ENCODE data around the gene UBE2O. TPM values are rescaled to one million over a fixed set of nuclear protein-coding genes. Genes with fewer than 3 reads are reported as not detected.

UBE2O gene
- total and polyA plus RNA-seq, 4 donors = 3.3 to 71.5 (median 9.2) TPM

DNA sequence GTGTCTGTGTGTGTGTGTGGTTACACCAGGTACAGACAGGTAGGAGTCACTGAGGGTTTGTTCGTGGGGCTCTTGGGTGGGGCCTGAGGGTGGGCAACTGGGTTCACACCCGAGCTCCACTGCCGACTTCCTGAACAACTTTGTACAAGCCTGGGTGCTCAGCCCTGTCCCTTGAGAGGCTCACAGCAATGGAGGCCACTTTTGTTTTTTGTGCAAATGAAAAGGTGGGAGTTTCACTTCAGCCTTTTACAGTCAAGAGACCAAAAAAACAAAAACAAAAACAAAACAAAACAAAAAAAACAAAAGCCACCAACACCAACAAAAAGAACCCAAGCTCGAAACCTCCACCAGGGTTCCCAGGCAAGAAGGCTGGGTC lies 45.9 kb upstream of the UBE2O start:
- no peak for DNase-seq (ENCODE audit: low spot score)
- Histone ChIP-seq H3K27me3 (ENCODE audit: control insufficient read depth in 4 of 4, insufficient read depth in 4 of 4, low read length in 3 of 4) (no peaks in the 10 kb centered on the region), H3K9me3 (ENCODE audit: control insufficient read depth in 4 of 4, low read length in 3 of 4) (no peaks in the 10 kb centered on the region), H3K36me3 (ENCODE audit: control insufficient read depth in 4 of 4, insufficient read depth in 3 of 4, low read depth in 1 of 4, low read length in 3 of 4) (no peaks in the 10 kb centered on the region), H3K4me1 (ENCODE audit: control insufficient read depth in 4 of 4, insufficient read depth in 4 of 4, low read length in 3 of 4) (peaks cover 10 to 44% (median 24%) of the 10 kb centered on the region in 4 donors), H3K27ac (ENCODE audit: low read depth in 1 of 2, low read length in 2 of 2) (peak overlapping the region; percentile 23 to 77), H3K9ac (ENCODE audit: low read depth in 1 of 2, low read length in 2 of 2) (no peak overlapping the region), H3K4me3 (ENCODE audit: low read depth in 1 of 3, low read length in 3 of 3) (no peak overlapping the region)
- 65% methylated on average over 4 of the region's 4 CpGs for WGBS
- no peak for TF ChIP-seq RAD21 (IDR thresholded peaks at IDR 0.05)
- TF ChIP-seq, protein P1, sequence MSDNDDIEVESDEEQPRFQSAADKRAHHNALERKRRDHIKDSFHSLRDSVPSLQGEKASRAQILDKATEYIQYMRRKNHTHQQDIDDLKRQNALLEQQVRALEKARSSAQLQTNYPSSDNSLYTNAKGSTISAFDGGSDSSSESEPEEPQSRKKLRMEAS (IDR thresholded peaks at IDR 0.05) = no peak
- TF ChIP-seq TAF1 (conservative IDR thresholded peaks at IDR 0.05) = no peak
- TF ChIP-seq FOXA2 (IDR thresholded peaks at IDR 0.05) = no peak
- TF ChIP-seq NR2F2 (IDR thresholded peaks at IDR 0.05) = no peak
- no peak for TF ChIP-seq HNF4G (IDR thresholded peaks at IDR 0.05)
- TF ChIP-seq FOXA1 (IDR thresholded peaks at IDR 0.05) = no peak

DNA sequence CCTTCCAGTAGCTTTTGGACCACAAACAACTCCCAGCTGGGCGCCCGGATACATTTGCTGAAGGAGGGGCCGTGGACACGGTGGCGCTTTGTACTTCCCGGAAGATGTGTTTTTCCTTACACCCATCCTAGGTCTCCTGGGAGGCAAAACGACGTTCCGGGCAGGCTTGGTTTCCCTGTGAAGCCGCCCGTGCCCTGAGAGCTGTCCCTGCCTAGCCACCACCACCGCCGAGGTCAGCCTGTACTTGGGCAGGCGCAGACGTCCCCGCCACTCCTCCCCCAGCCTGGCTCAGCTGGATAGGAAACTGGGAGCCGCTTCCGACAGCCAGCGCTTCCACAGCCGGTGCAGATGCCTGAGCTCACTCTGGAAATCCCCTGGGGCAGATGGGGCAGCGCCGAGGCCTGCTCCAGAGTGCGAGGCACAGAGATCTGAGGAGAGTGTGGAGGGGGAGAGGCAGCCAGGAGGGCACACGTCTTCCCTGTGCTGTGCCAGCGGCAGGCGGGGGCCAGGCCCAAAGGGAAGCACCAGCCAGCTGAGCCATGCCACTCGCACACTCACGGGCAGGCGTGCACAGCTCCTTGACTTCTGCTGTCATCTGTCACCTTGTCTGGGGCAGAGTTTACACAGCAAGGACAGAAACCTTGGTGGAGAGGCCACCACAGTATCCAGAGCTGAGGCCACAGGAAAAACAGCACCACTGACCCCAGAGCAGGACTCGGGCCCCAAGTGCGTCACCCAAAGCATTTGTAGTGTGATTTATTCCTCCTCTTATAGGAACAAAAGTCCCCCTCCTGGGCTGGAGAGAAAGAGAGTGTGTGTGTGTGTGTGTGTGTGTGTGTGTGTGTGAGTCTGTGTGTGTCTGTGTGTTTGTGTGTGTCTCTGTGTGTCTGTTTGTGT lies 45.3 kb upstream of the UBE2O start:
- H3K27ac ChIP-seq (ENCODE audit: low read depth in 1 of 2, low read length in 2 of 2) = peak overlapping the region; percentile 74 to 77
- peak in 1 of 2 donors; percentile 21 for TF ChIP-seq RAD21 (IDR thresholded peaks at IDR 0.05)
- peak; percentile 9 for TF ChIP-seq NR2F2 (IDR thresholded peaks at IDR 0.05)
- TF ChIP-seq JUND (IDR thresholded peaks at IDR 0.05) = no peak
- peak; percentile 81 for TF ChIP-seq SP1 (IDR thresholded peaks at IDR 0.05)
- peak; percentile 37 for TF ChIP-seq RXRA (IDR thresholded peaks at IDR 0.05)
- TF ChIP-seq YY1 (IDR thresholded peaks at IDR 0.05) = peak; percentile 39
- TF ChIP-seq, protein P2, sequence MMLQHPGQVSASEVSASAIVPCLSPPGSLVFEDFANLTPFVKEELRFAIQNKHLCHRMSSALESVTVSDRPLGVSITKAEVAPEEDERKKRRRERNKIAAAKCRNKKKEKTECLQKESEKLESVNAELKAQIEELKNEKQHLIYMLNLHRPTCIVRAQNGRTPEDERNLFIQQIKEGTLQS (IDR thresholded peaks at IDR 0.05) = no peak
- no peak for TF ChIP-seq FOXA2 (IDR thresholded peaks at IDR 0.05)
- TF ChIP-seq, protein P3, sequence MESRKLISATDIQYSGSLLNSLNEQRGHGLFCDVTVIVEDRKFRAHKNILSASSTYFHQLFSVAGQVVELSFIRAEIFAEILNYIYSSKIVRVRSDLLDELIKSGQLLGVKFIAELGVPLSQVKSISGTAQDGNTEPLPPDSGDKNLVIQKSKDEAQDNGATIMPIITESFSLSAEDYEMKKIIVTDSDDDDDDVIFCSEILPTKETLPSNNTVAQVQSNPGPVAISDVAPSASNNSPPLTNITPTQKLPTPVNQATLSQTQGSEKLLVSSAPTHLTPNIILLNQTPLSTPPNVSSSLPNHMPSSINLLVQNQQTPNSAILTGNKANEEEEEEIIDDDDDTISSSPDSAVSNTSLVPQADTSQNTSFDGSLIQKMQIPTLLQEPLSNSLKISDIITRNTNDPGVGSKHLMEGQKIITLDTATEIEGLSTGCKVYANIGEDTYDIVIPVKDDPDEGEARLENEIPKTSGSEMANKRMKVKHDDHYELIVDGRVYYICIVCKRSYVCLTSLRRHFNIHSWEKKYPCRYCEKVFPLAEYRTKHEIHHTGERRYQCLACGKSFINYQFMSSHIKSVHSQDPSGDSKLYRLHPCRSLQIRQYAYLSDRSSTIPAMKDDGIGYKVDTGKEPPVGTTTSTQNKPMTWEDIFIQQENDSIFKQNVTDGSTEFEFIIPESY (IDR thresholded peaks at IDR 0.05) = no peak
- TF ChIP-seq, protein P1 (IDR thresholded peaks at IDR 0.05) = no peak
- TF ChIP-seq TAF1 (conservative IDR thresholded peaks at IDR 0.05) = peak; percentile 42
- TF ChIP-seq EGR1 (IDR thresholded peaks at IDR 0.05; ENCODE audit: low read depth in 2 of 2) = no peak
- TF ChIP-seq, protein P4, sequence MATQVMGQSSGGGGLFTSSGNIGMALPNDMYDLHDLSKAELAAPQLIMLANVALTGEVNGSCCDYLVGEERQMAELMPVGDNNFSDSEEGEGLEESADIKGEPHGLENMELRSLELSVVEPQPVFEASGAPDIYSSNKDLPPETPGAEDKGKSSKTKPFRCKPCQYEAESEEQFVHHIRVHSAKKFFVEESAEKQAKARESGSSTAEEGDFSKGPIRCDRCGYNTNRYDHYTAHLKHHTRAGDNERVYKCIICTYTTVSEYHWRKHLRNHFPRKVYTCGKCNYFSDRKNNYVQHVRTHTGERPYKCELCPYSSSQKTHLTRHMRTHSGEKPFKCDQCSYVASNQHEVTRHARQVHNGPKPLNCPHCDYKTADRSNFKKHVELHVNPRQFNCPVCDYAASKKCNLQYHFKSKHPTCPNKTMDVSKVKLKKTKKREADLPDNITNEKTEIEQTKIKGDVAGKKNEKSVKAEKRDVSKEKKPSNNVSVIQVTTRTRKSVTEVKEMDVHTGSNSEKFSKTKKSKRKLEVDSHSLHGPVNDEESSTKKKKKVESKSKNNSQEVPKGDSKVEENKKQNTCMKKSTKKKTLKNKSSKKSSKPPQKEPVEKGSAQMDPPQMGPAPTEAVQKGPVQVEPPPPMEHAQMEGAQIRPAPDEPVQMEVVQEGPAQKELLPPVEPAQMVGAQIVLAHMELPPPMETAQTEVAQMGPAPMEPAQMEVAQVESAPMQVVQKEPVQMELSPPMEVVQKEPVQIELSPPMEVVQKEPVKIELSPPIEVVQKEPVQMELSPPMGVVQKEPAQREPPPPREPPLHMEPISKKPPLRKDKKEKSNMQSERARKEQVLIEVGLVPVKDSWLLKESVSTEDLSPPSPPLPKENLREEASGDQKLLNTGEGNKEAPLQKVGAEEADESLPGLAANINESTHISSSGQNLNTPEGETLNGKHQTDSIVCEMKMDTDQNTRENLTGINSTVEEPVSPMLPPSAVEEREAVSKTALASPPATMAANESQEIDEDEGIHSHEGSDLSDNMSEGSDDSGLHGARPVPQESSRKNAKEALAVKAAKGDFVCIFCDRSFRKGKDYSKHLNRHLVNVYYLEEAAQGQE (IDR thresholded peaks at IDR 0.05) = no peak
- TF ChIP-seq FOXA1 (IDR thresholded peaks at IDR 0.05) = no peak
- peak in 1 of 2 donors; percentile 8 for TF ChIP-seq HNF4A (conservative IDR thresholded peaks at IDR 0.05)
- TF ChIP-seq GABPA (IDR thresholded peaks at IDR 0.05 in 1 of 2, conservative IDR thresholded peaks at IDR 0.05 in 1 of 2) = peak in 1 of 2 donors; percentile 21
- H3K9ac ChIP-seq (ENCODE audit: low read depth in 1 of 2, low read length in 2 of 2) = peak overlapping the region in 1 of 2 donors; percentile 28
- H3K4me3 ChIP-seq (ENCODE audit: low read depth in 1 of 3, low read length in 3 of 3) = peak overlapping the region in 1 of 3 donors; percentile 0
- WGBS = 18% methylated on average over 31 of the region's 31 CpGs
- peaks cover 10 to 44% (median 26%) of the 10 kb centered on the region in 4 donors for H3K4me1 ChIP-seq (ENCODE audit: control insufficient read depth in 4 of 4, insufficient read depth in 4 of 4, low read length in 3 of 4)
- no peaks in the 10 kb centered on the region for H3K27me3 ChIP-seq (ENCODE audit: control insufficient read depth in 4 of 4, insufficient read depth in 4 of 4, low read length in 3 of 4)
- H3K9me3 ChIP-seq (ENCODE audit: control insufficient read depth in 4 of 4, low read length in 3 of 4) = no peaks in the 10 kb centered on the region
- H3K36me3 ChIP-seq (ENCODE audit: control insufficient read depth in 4 of 4, insufficient read depth in 3 of 4, low read depth in 1 of 4, low read length in 3 of 4) = no peaks in the 10 kb centered on the region
- peak; percentile 44 for DNase-seq (ENCODE audit: low spot score)

Data from liver (tissue), 9 donors.